ENCODE data around the gene ZBP1. TPM values are rescaled to one million over a fixed set of nuclear protein-coding genes. Genes with fewer than 3 reads are reported as not detected.

ZBP1 gene
- total and polyA plus RNA-seq, 11 donors: 0.15 to 1.7 (median 0.31) TPM; not detected in 6

- 87 to 95% (median 89%) methylated on average over 14 to 20 of the region's 20 CpGs for WGBS, 4 donors
- no peak overlapping the region for H3K27ac ChIP-seq
- peaks cover 0 to 38% (median 0%) of the 10 kb centered on the region in 12 donors for H3K4me1 ChIP-seq
- intact Hi-C loops (cut with DNase I): no loop called here
- H3K4me3 ChIP-seq: no peak overlapping the region
- peaks cover 0 to 6% (median 0%) of the 10 kb centered on the region in 9 donors for H3K36me3 ChIP-seq
- no peaks in the 10 kb centered on the region for H3K9me3 ChIP-seq
- H3K27me3 ChIP-seq: peaks cover 0 to 12% (median 0%) of the 10 kb centered on the region in 9 donors
- peak in 2 of 5 donors; percentile 9 to 14 for DNase-seq
- no peak for ATAC-seq
- no peak for TF ChIP-seq CTCF (IDR thresholded peaks at IDR 0.05)
- TF ChIP-seq POLR2A (IDR thresholded peaks at IDR 0.05): no peak
Observed at GRCh38 chr20:57616143-57616951, 3.9 kb downstream of the ZBP1 start.

GRCh38 chr20:57615445-57615811 is 4.8 kb downstream of the ZBP1 start:
- peak in 2 of 5 donors; percentile 1 to 5 for DNase-seq
- Histone ChIP-seq H3K4me3 (no peak overlapping the region), H3K4me1 (peaks cover 0 to 29% (median 0%) of the 10 kb centered on the region in 12 donors), H3K27ac (no peak overlapping the region), H3K9me3 (no peaks in the 10 kb centered on the region), H3K36me3 (peaks cover 0 to 6% (median 0%) of the 10 kb centered on the region in 9 donors), H3K27me3 (peaks cover 0 to 12% (median 0%) of the 10 kb centered on the region in 9 donors)
- no peak for TF ChIP-seq POLR2A (IDR thresholded peaks at IDR 0.05)
- no peak for TF ChIP-seq CTCF (IDR thresholded peaks at IDR 0.05)
- intact Hi-C loops (cut with DNase I): no loop called here
- no peak for ATAC-seq
- 64 to 83% (median 82%) methylated on average over 7 to 8 of the region's 8 CpGs for WGBS, 4 donors

- Histone ChIP-seq H3K27ac (no peak overlapping the region), H3K36me3 (peaks cover 0 to 6% (median 0%) of the 10 kb centered on the region in 9 donors), H3K4me1 (peaks cover 0 to 22% (median 0%) of the 10 kb centered on the region in 12 donors), H3K4me3 (no peak overlapping the region), H3K9me3 (no peaks in the 10 kb centered on the region), H3K27me3 (peaks cover 0 to 19% (median 0%) of the 10 kb centered on the region in 9 donors)
- DNase-seq (peak in 3 of 5 donors; percentile 2 to 6 (median 5)), ATAC-seq (no peak)
- WGBS, 4 donors: 84 to 95% (median 88%) methylated on average over 12 to 16 of the region's 16 CpGs
- intact Hi-C loops (cut with DNase I): no loop called here
- TF ChIP-seq POLR2A (IDR thresholded peaks at IDR 0.05) (no peak), CTCF (IDR thresholded peaks at IDR 0.05) (no peak)
Observed at GRCh38 chr20:57614490-57615444, 5.5 kb downstream of the ZBP1 start.
